Measurements from ENCODE around the gene MRPL34.
"Not testable (repeated sequence)": the region's sequence is repeated elsewhere in the genome, so short reads cannot be mapped to it uniquely, and the experiment has no call there.

Gene MRPL34

GRCh38 chr19:17285415-17286135 is 20.1 kb upstream of the MRPL34 start:
- DNase-seq (ENCODE audit: low spot score), result no peak

GRCh38 chr19:17286263-17286662 is 19.4 kb upstream of the MRPL34 start:
- no peak for DNase-seq (ENCODE audit: low spot score)

GRCh38 chr19:17286752-17287151 is 18.9 kb upstream of the MRPL34 start:
- DNase-seq (ENCODE audit: low spot score), result no peak

GRCh38 chr19:17289489-17289888 is 16.2 kb upstream of the MRPL34 start:
- no peak for DNase-seq (ENCODE audit: low spot score)

- DNase-seq (ENCODE audit: low spot score), result peak; percentile 92
Observed at GRCh38 chr19:17292301-17293074, 13.2 kb upstream of the MRPL34 start.

GRCh38 chr19:17293605-17294004 is 12.1 kb upstream of the MRPL34 start:
- no peak for DNase-seq (ENCODE audit: low spot score)

- DNase-seq (ENCODE audit: low spot score), result peak; percentile 53
Observed at GRCh38 chr19:17294051-17294891, 11.4 kb upstream of the MRPL34 start.

GRCh38 chr19:17295551-17295950 is 10.1 kb upstream of the MRPL34 start:
- DNase-seq (ENCODE audit: low spot score), result not testable (repeated sequence)

- peak; percentile 90 for DNase-seq (ENCODE audit: low spot score)
Observed at GRCh38 chr19:17296273-17296672, 9.4 kb upstream of the MRPL34 start.

- no peak for DNase-seq (ENCODE audit: low spot score)
Observed at GRCh38 chr19:17296976-17297375, 8.7 kb upstream of the MRPL34 start.

- DNase-seq (ENCODE audit: low spot score), result no peak
Observed at GRCh38 chr19:17300992-17301619, 4.6 kb upstream of the MRPL34 start.

- DNase-seq (ENCODE audit: low spot score), result no peak
Observed at GRCh38 chr19:17302391-17303166, 3.1 kb upstream of the MRPL34 start.

- peak; percentile 93 for DNase-seq (ENCODE audit: low spot score)
Observed at GRCh38 chr19:17303167-17303939, 2.3 kb upstream of the MRPL34 start, which contains the start of gene ABHD8. Gene ABHD8, minus strand, starts transcription at chr19:17303425. Its CDS starts 1,809 bp downstream, at chr19:17301616.

GRCh38 chr19:17303940-17304267 is 1.8 kb upstream of the MRPL34 start:
- DNase-seq (ENCODE audit: low spot score), result no peak

- no peak for DNase-seq (ENCODE audit: low spot score)
Observed at GRCh38 chr19:17304386-17305215, 1.1 kb upstream of the MRPL34 start.

GRCh38 chr19:17305216-17305516 is 506 bp upstream of the MRPL34 start:
- DNase-seq (ENCODE audit: low spot score), result no peak

GRCh38 chr19:17306285-17306714 is 628 bp downstream of the MRPL34 start:
- DNase-seq (ENCODE audit: low spot score), result peak; percentile 37

- DNase-seq (ENCODE audit: low spot score), result no peak
Observed at GRCh38 chr19:17307876-17308377, 2.3 kb downstream of the MRPL34 start.

GRCh38 chr19:17309198-17309964 is 3.7 kb downstream of the MRPL34 start, which contains the start of gene DDA1:
Gene DDA1, plus strand, starts transcription at chr19:17309563. Its CDS starts 92 bp downstream, at chr19:17309655.
- DNase-seq (ENCODE audit: low spot score), result peak; percentile 100
